Parathyroid adenoma (tissue), 2 donors: Measurements from ENCODE around the gene ETV3.

Experiments
- H2AFZ ChIP-seq: fragments of 300-600 bp; sonication (generic); one replicate; pipeline ENCODE4 v1.7.0; 2017; ENCODE audit warnings: antibody characterized with exemption, mild to moderate bottlenecking
- H3K27ac ChIP-seq: fragments of 300-600 bp; sonication (generic); one replicate; pipeline ENCODE4 v1.7.0; 2017
- H3K27me3 ChIP-seq: fragments of 300-600 bp; sonication (generic); one replicate; pipeline ENCODE4 v1.7.0; 2017; ENCODE audit warnings: low read length; ENCODE audit not compliant: control insufficient read depth, insufficient read depth
- H3K36me3 ChIP-seq: fragments of 300-600 bp; sonication (generic); one replicate; pipeline ENCODE4 v1.7.0; 2017; ENCODE audit warnings: low read length; ENCODE audit not compliant: control insufficient read depth, insufficient read depth
- H3K4me1 ChIP-seq: fragments of 300-600 bp; sonication (generic); one replicate; pipeline ENCODE4 v1.7.0; 2017; ENCODE audit warnings: control low read depth
- H3K4me2 ChIP-seq: fragments of 300-600 bp; sonication (generic); one replicate; pipeline ENCODE4 v1.7.0; 2017; ENCODE audit warnings: low read length
- H3K4me3 ChIP-seq: fragments of 300-600 bp; sonication (generic); one replicate; pipeline ENCODE4 v1.7.0; 2017; ENCODE audit warnings: low read depth, low read length
- H3K79me2 ChIP-seq: fragments of 300-600 bp; sonication (generic); one replicate; pipeline ENCODE4 v1.7.0; 2017; ENCODE audit warnings: control low read depth
- H3K9ac ChIP-seq: fragments of 300-600 bp; sonication (generic); one replicate; pipeline ENCODE4 v1.7.0; 2017; ENCODE audit warnings: mild to moderate bottlenecking
- H3K9me3 ChIP-seq: fragments of 300-600 bp; sonication (generic); one replicate; pipeline ENCODE4 v1.7.0; 2017; ENCODE audit warnings: low read length; ENCODE audit not compliant: control insufficient read depth
- TF ChIP-seq, protein P1 (sequence below): fragments of 300-600 bp; sonication (generic); IDR thresholded peaks from one replicate; pipeline ENCODE4 v1.7.0; 2017; ENCODE audit warnings: antibody characterized with exemption, mild to moderate bottlenecking
- donor health status: primary hyperparathyroidism.

The ETV3 gene

DNA sequence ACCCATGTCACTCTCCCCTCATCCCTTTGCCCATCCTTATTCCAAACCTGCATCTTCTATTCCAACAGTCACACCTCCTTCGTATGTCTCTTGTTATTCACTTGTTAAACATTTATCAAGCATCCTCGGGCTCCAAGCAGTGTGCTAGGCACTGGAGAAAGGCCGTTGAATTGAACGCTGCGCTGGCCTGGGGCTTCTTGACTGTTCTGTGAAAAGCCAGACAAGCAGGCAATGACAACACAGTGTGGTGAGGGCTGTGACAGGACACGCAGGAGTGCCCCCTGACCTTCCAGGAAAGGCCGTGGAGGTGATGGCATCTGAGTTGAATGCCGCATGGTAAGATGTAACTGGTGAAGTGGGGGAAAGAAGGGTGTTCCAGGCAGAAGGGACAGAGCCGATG, 19.2 kb downstream of the ETV3 start:
- no peak overlapping the region for H3K4me3 ChIP-seq
- no peak overlapping the region for H3K27ac ChIP-seq
- no peak overlapping the region for H2AFZ ChIP-seq
- no peak overlapping the region for H3K4me2 ChIP-seq
- no peaks in the 10 kb centered on the region for H3K79me2 ChIP-seq
- TF ChIP-seq, protein P1, sequence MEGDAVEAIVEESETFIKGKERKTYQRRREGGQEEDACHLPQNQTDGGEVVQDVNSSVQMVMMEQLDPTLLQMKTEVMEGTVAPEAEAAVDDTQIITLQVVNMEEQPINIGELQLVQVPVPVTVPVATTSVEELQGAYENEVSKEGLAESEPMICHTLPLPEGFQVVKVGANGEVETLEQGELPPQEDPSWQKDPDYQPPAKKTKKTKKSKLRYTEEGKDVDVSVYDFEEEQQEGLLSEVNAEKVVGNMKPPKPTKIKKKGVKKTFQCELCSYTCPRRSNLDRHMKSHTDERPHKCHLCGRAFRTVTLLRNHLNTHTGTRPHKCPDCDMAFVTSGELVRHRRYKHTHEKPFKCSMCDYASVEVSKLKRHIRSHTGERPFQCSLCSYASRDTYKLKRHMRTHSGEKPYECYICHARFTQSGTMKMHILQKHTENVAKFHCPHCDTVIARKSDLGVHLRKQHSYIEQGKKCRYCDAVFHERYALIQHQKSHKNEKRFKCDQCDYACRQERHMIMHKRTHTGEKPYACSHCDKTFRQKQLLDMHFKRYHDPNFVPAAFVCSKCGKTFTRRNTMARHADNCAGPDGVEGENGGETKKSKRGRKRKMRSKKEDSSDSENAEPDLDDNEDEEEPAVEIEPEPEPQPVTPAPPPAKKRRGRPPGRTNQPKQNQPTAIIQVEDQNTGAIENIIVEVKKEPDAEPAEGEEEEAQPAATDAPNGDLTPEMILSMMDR = no peak
- H3K9ac ChIP-seq = no peak overlapping the region
- H3K4me1 ChIP-seq = no peaks in the 10 kb centered on the region
- H3K9me3 ChIP-seq = no peaks in the 10 kb centered on the region
- H3K27me3 ChIP-seq = no peaks in the 10 kb centered on the region
- no peaks in the 10 kb centered on the region for H3K36me3 ChIP-seq

- TF ChIP-seq, protein P1 = no peak
- Histone ChIP-seq H3K4me3 (no peak overlapping the region), H3K9me3 (no peaks in the 10 kb centered on the region)
Observed at GRCh38 chr1:157117527-157118057, 20.6 kb downstream of the ETV3 start.

DNA sequence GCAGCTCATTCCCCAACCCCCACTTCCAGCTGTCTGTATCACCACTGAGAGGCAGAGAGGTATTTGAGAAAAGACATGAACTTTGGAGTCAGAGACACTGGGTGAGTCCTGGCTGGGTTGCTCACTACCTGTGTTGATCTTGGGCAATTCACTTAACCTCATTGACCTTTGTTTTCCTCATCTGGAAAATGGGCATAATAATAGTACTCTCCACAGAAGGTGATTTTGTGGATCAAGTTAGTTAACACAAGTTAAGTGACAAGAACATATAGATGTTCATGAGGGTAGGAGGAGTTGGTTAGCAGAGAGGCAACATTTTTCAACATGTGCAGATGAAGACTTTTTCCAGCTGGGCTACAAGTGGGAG, 21.5 kb downstream of the ETV3 start:
- no peaks in the 10 kb centered on the region for H3K9me3 ChIP-seq
- no peaks in the 10 kb centered on the region for H3K27me3 ChIP-seq
- H3K36me3 ChIP-seq = no peaks in the 10 kb centered on the region
- no peak overlapping the region for H3K27ac ChIP-seq
- H3K79me2 ChIP-seq = no peaks in the 10 kb centered on the region
- H3K4me1 ChIP-seq = no peaks in the 10 kb centered on the region
- H3K9ac ChIP-seq = no peak overlapping the region
- H2AFZ ChIP-seq = no peak overlapping the region
- TF ChIP-seq, protein P1 = no peak
- H3K4me3 ChIP-seq = no peak overlapping the region
- H3K4me2 ChIP-seq = no peak overlapping the region

More at GRCh38 chr1:157117527-157118057, 20.6 kb downstream of the ETV3 start:
- no peak overlapping the region for H2AFZ ChIP-seq
- H3K27me3 ChIP-seq = no peaks in the 10 kb centered on the region
- H3K36me3 ChIP-seq = no peaks in the 10 kb centered on the region
- H3K79me2 ChIP-seq = no peaks in the 10 kb centered on the region
- no peak overlapping the region for H3K4me2 ChIP-seq
- no peak overlapping the region for H3K9ac ChIP-seq
- no peaks in the 10 kb centered on the region for H3K4me1 ChIP-seq
- no peak overlapping the region for H3K27ac ChIP-seq

- no peak overlapping the region for H2AFZ ChIP-seq
- H3K4me1 ChIP-seq = no peaks in the 10 kb centered on the region
- no peak overlapping the region for H3K9ac ChIP-seq
- TF ChIP-seq, protein P1 = no peak
- no peaks in the 10 kb centered on the region for H3K9me3 ChIP-seq
- H3K36me3 ChIP-seq = no peaks in the 10 kb centered on the region
- no peaks in the 10 kb centered on the region for H3K79me2 ChIP-seq
- no peak overlapping the region for H3K27ac ChIP-seq
- no peak overlapping the region for H3K4me3 ChIP-seq
- no peaks in the 10 kb centered on the region for H3K27me3 ChIP-seq
- no peak overlapping the region for H3K4me2 ChIP-seq
Observed at GRCh38 chr1:157115851-157116736, 22.1 kb downstream of the ETV3 start.

DNA sequence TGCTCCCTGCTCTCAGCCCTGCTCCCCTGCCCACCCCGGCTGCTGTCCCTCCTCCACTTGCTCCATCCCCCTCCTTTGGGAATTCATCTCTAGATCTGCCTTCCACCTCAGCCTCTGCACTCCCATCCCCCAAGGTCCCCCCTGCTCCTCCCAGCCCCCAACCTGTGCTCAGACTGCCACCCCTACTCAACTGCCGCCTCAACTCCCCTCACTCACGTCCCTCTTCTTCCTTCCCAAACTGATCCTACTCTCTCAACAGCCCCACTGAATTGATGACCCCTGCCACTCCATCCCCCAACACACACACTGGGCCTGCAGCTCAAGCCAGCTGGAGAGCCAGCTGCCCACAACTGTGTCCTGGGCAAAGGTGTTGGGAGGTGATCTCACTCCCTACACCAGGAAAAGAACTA, 22.8 kb downstream of the ETV3 start:
- H3K4me1 ChIP-seq = no peaks in the 10 kb centered on the region
- no peak overlapping the region for H2AFZ ChIP-seq
- H3K27me3 ChIP-seq = no peaks in the 10 kb centered on the region
- TF ChIP-seq, protein P1 = no peak
- H3K27ac ChIP-seq = no peak overlapping the region
- no peaks in the 10 kb centered on the region for H3K36me3 ChIP-seq
- H3K79me2 ChIP-seq = no peaks in the 10 kb centered on the region
- no peak overlapping the region for H3K4me2 ChIP-seq
- no peaks in the 10 kb centered on the region for H3K9me3 ChIP-seq
- no peak overlapping the region for H3K9ac ChIP-seq
- H3K4me3 ChIP-seq = no peak overlapping the region
